Neural progenitor cell (in vitro differentiated cells): ENCODE data around the gene ACOD1. TPM values are rescaled to one million over a fixed set of nuclear protein-coding genes. Genes with fewer than 3 reads are reported as not detected.

Experiments
- DNase-seq: peaks from one replicate; pipeline ENCODE4 v3.0.0-alpha.2; 2016; ENCODE audit warnings: low spot score
- H2AFZ ChIP-seq: fragments of 200-600 bp; sonication (generic); replicated peaks from 2 replicates; pipeline ENCODE4 v1.6.1; 2016; ENCODE audit warnings: antibody characterized with exemption
- H3F3A ChIP-seq: fragments of 200-600 bp; sonication (generic); 2 replicates; pipeline ENCODE4 v1.6.1; 2016; ENCODE audit warnings: antibody characterized with exemption, low read depth
- H3K27ac ChIP-seq: fragments of 200-600 bp; sonication (generic); 2 replicates; pipeline ENCODE4 v1.5.1; 2016; ENCODE audit warnings: mild to moderate bottlenecking
- H3K27me3 ChIP-seq: fragments of 200-600 bp; sonication (generic); 2 replicates; pipeline ENCODE4 v1.6.1; 2016; ENCODE audit warnings: mild to moderate bottlenecking, moderate library complexity
- H3K36me3 ChIP-seq: fragments of 200-600 bp; sonication (generic); 2 replicates; pipeline ENCODE4 v1.5.1; 2016
- H3K4me1 ChIP-seq: fragments of 200-600 bp; sonication (generic); 2 replicates; pipeline ENCODE4 v1.6.1; 2016; ENCODE audit warnings: mixed run types
- H3K4me2 ChIP-seq: fragments of 200-600 bp; sonication (generic); 2 replicates; pipeline ENCODE4 v1.6.1; 2016
- H3K4me3 ChIP-seq: fragments of 200-600 bp; sonication (generic); 2 replicates; pipeline ENCODE4 v1.5.1; 2016
- H3K79me2 ChIP-seq: fragments of 200-600 bp; sonication (generic); 2 replicates; pipeline ENCODE4 v1.6.1; 2016; ENCODE audit warnings: low read depth
- H3K9ac ChIP-seq: fragments of 200-600 bp; sonication (generic); 2 replicates; pipeline ENCODE4 v1.6.1; 2016
- H3K9me3 ChIP-seq: fragments of 200-600 bp; sonication (generic); 2 replicates; pipeline ENCODE4 v1.5.1; 2016; ENCODE audit warnings: low read depth
- H4K20me1 ChIP-seq: fragments of 200-600 bp; sonication (generic); 2 replicates; pipeline ENCODE4 v1.6.1; 2016; ENCODE audit warnings: low read depth
- H3K27ac Mint-ChIP-seq: 3 replicates; pipeline ENCODE4 v1.8.0; 2021; ENCODE audit warnings: mixed read lengths
- H3K27me3 Mint-ChIP-seq: 2 replicates; pipeline ENCODE4 v1.8.0; 2022; ENCODE audit warnings: low read depth, mild to moderate bottlenecking, inconsistent platforms, moderate library complexity, mixed read lengths; ENCODE audit not compliant: insufficient read depth
- H3K36me3 Mint-ChIP-seq: 3 replicates; pipeline ENCODE4 v1.8.0; 2021; ENCODE audit warnings: mixed read lengths
- H3K4me1 Mint-ChIP-seq: 3 replicates; pipeline ENCODE4 v1.8.0; 2021; ENCODE audit warnings: mixed read lengths
- H3K4me3 Mint-ChIP-seq: 3 replicates; pipeline ENCODE4 v1.8.0; 2021; ENCODE audit warnings: mild to moderate bottlenecking, moderate library complexity, mixed read lengths
- H3K9me3 Mint-ChIP-seq: 3 replicates; pipeline ENCODE4 v1.8.0; 2020; ENCODE audit warnings: mixed read lengths
- CTCF ChIP-seq: fragments of 200-600 bp; sonication (generic); IDR thresholded peaks from 2 replicates; pipeline ENCODE4 v1.5.1; 2017; ENCODE audit warnings: antibody characterized with exemption, mild to moderate bottlenecking
- EZH2 ChIP-seq: fragments of 200-600 bp; sonication (generic); IDR thresholded peaks from 2 replicates; pipeline ENCODE4 v1.6.1; 2017; ENCODE audit warnings: antibody characterized with exemption, mild to moderate bottlenecking, moderate library complexity
- EZH2phosphoT487 ChIP-seq: fragments of 200-600 bp; sonication (generic); IDR thresholded peaks from 2 replicates; pipeline ENCODE4 v1.6.1; 2017; ENCODE audit warnings: antibody characterized with exemption
- total RNA-seq: library from RNA; depleted of rRNA; stranded (reverse); fragments of >200 nt; gene quantifications from 2 replicates; pipeline ENCODE4 v1.2.3, GENCODE V29; 2015; ENCODE audit warnings: low replicate concordance

Gene ACOD1
- total RNA-seq, 1 donor from 2014 or later = not detected

- Mint-ChIP-seq H3K27me3 (peaks cover 4% of the 10 kb centered on the region), H3K4me1 (no peaks in the 10 kb centered on the region), H3K4me3 (no peak overlapping the region), H3K27ac (no peak overlapping the region), H3K36me3 (no peaks in the 10 kb centered on the region), H3K9me3 (no peaks in the 10 kb centered on the region)
- H3K9me3 ChIP-seq = no peaks in the 10 kb centered on the region
- H3K36me3 ChIP-seq = no peaks in the 10 kb centered on the region
- no peak overlapping the region for H2AFZ ChIP-seq
- no peak overlapping the region for H3K4me3 ChIP-seq
- H3K4me2 ChIP-seq = no peak overlapping the region
- no peak for DNase-seq
- no peaks in the 10 kb centered on the region for H3K79me2 ChIP-seq
- H3F3A ChIP-seq = no peaks in the 10 kb centered on the region
- TF ChIP-seq CTCF (no peak), EZH2 (no peak), EZH2phosphoT487 (no peak)
- no peaks in the 10 kb centered on the region for H4K20me1 ChIP-seq
- H3K27me3 ChIP-seq = no peaks in the 10 kb centered on the region
- no peak overlapping the region for H3K27ac ChIP-seq
- H3K9ac ChIP-seq = no peak overlapping the region
- no peaks in the 10 kb centered on the region for H3K4me1 ChIP-seq
Observed at GRCh38 chr13:76973920-76974617, 25.8 kb downstream of the ACOD1 start.

GRCh38 chr13:76974618-76974975, 26.3 kb downstream of the ACOD1 start:
- no peaks in the 10 kb centered on the region for H3K9me3 Mint-ChIP-seq
- TF ChIP-seq CTCF (no peak), EZH2 (no peak), EZH2phosphoT487 (no peak)

DNA sequence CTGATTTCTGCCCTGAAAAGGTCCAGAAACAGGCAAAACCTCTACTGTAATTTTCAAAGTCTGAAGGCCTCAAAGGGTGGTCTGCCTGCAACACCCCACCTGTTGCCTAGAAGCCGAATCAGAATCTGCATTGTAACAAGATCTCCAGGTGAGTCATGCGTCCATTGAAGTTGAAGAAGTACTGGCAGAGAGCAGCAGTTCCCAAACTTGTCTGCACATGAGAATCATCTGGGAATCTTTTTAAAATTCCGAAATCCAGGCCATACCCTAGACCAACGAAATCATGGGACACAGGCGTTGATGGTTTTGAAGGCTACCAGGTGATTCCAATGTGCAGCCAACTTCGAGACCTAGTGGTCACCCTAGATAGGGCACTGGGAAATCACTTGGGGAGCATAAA, 27.6 kb downstream of the ACOD1 start:
- no peaks in the 10 kb centered on the region for H3K79me2 ChIP-seq
- H3K4me1 Mint-ChIP-seq = no peaks in the 10 kb centered on the region
- TF ChIP-seq EZH2 (no peak), CTCF (no peak), EZH2phosphoT487 (no peak)
- no peaks in the 10 kb centered on the region for H3K36me3 Mint-ChIP-seq
- no peaks in the 10 kb centered on the region for H3K9me3 ChIP-seq
- no peaks in the 10 kb centered on the region for H4K20me1 ChIP-seq
- peaks cover 11% of the 10 kb centered on the region for H3K27me3 ChIP-seq
- H3K36me3 ChIP-seq = no peaks in the 10 kb centered on the region
- H3K4me2 ChIP-seq = no peak overlapping the region
- H3F3A ChIP-seq = no peaks in the 10 kb centered on the region
- no peak overlapping the region for H3K27ac Mint-ChIP-seq
- H3K9me3 Mint-ChIP-seq = no peaks in the 10 kb centered on the region
- H3K27ac ChIP-seq = no peak overlapping the region
- H3K4me3 ChIP-seq = no peak overlapping the region
- no peak overlapping the region for H3K4me3 Mint-ChIP-seq
- no peak overlapping the region for H3K9ac ChIP-seq
- H2AFZ ChIP-seq = no peak overlapping the region
- DNase-seq = no peak
- peaks cover 2% of the 10 kb centered on the region for H3K27me3 Mint-ChIP-seq
- no peaks in the 10 kb centered on the region for H3K4me1 ChIP-seq

More at GRCh38 chr13:76974618-76974975, 26.3 kb downstream of the ACOD1 start:
- H3K9me3 ChIP-seq = no peaks in the 10 kb centered on the region
- H3K36me3 Mint-ChIP-seq = no peaks in the 10 kb centered on the region
- no peaks in the 10 kb centered on the region for H3K36me3 ChIP-seq
- no peak overlapping the region for H3K27ac ChIP-seq
- H3K4me1 Mint-ChIP-seq = no peaks in the 10 kb centered on the region
- no peak overlapping the region for H3K4me3 ChIP-seq
- DNase-seq = no peak
- no peak overlapping the region for H3K27ac Mint-ChIP-seq
- no peaks in the 10 kb centered on the region for H4K20me1 ChIP-seq
- H3K4me1 ChIP-seq = no peaks in the 10 kb centered on the region
- no peaks in the 10 kb centered on the region for H3K27me3 ChIP-seq
- H3K9ac ChIP-seq = no peak overlapping the region
- H3K79me2 ChIP-seq = no peaks in the 10 kb centered on the region
- no peaks in the 10 kb centered on the region for H3F3A ChIP-seq
- no peak overlapping the region for H2AFZ ChIP-seq
- H3K4me3 Mint-ChIP-seq = no peak overlapping the region
- no peak overlapping the region for H3K4me2 ChIP-seq
- peaks cover 4% of the 10 kb centered on the region for H3K27me3 Mint-ChIP-seq
